ENCODE results near the gene SPPL2A. TPM values are rescaled to one million over a fixed set of nuclear protein-coding genes. Genes with fewer than 3 reads are reported as not detected.

The SPPL2A gene
- total and polyA plus RNA-seq, 4 donors = 67.5 to 135 (median 93.2) TPM

DNA sequence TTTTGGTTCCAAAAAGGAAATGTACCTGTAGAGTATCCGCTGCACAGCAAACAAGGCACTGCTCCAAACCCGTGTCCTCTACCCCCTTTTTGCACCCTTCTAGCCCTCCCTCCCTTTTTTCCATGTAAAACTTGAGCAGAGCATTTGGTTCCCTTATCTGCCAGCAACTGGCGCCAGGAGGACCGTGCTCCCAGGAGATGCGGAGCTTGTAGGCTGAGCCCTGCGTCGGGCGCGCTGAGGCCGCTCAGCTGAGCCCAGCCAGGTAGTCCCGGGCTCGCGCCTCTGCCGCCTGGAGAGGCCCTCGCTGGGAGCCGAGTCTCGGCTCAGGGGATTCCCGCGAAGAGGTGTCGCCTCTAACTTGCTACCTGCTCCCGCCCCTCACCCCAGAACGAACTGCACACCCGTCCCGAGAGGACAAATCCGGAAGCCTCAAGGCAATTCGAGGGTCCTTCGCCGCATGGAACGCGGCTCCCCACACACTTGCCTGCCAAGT lies 79.5 kb downstream of the SPPL2A start:
- peak; percentile 67 for DNase-seq (ENCODE audit: low spot score)
- Histone ChIP-seq H3K27ac (ENCODE audit: low read depth in 1 of 2, low read length in 2 of 2) (peak overlapping the region; percentile 97), H3K4me3 (ENCODE audit: low read depth in 1 of 3, low read length in 3 of 3) (peak overlapping the region; percentile 76 to 97 (median 93)), H3K27me3 (ENCODE audit: control insufficient read depth in 4 of 4, insufficient read depth in 4 of 4, low read length in 3 of 4) (no peaks in the 10 kb centered on the region), H3K4me1 (ENCODE audit: control insufficient read depth in 4 of 4, insufficient read depth in 4 of 4, low read length in 3 of 4) (peaks cover 6 to 51% (median 19%) of the 10 kb centered on the region in 4 donors), H3K36me3 (ENCODE audit: control insufficient read depth in 4 of 4, insufficient read depth in 3 of 4, low read depth in 1 of 4, low read length in 3 of 4) (no peaks in the 10 kb centered on the region), H3K9ac (ENCODE audit: low read depth in 1 of 2, low read length in 2 of 2) (peak overlapping the region; percentile 73 to 81), H3K9me3 (ENCODE audit: control insufficient read depth in 4 of 4, low read length in 3 of 4) (no peaks in the 10 kb centered on the region)
- under 1% methylated on average over 30 of the region's 30 CpGs for WGBS
- peak; percentile 33 for TF ChIP-seq TAF1 (conservative IDR thresholded peaks at IDR 0.05)
- TF ChIP-seq RXRA (IDR thresholded peaks at IDR 0.05) = peak; percentile 1 to 3
- no peak for TF ChIP-seq JUND (IDR thresholded peaks at IDR 0.05)

DNA sequence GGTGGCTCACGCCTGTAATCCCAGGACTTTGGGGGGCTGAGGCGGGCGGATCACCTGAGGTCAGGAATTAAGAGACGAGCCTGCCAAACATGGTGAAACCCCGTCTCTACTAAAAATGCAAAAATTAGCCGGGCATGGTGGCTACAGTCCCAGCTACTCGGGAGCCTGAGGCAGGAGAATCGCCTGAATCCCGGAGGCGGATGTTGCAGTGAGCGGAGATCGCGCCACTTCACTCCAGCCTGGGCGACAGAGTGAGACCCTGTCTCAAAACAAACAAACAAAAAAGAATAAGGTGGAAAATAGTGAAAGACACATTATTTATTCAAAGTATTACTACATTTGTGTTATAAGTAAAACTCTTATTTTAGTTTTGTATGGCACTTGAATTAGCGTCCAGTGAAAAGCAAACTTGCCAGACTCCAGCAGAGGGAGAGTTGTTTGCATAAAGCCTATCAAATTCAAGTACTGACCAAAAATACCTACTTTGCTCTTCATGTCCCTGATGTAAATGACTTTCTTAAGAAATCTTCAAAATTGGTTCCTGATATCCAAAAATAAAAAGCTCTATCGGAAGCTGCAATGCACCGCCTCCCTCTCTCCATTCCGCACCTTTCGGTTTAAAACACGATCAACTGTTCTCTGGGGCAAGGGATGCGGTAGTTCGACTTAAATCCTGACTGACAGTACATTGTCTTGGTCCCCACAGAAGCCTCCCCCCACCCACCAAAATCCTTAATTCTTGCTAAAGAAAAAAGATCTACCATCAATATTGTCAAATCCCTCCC lies 80.1 kb downstream of the SPPL2A start:
- no peak for TF ChIP-seq RXRA (IDR thresholded peaks at IDR 0.05)
- TF ChIP-seq, protein P1, sequence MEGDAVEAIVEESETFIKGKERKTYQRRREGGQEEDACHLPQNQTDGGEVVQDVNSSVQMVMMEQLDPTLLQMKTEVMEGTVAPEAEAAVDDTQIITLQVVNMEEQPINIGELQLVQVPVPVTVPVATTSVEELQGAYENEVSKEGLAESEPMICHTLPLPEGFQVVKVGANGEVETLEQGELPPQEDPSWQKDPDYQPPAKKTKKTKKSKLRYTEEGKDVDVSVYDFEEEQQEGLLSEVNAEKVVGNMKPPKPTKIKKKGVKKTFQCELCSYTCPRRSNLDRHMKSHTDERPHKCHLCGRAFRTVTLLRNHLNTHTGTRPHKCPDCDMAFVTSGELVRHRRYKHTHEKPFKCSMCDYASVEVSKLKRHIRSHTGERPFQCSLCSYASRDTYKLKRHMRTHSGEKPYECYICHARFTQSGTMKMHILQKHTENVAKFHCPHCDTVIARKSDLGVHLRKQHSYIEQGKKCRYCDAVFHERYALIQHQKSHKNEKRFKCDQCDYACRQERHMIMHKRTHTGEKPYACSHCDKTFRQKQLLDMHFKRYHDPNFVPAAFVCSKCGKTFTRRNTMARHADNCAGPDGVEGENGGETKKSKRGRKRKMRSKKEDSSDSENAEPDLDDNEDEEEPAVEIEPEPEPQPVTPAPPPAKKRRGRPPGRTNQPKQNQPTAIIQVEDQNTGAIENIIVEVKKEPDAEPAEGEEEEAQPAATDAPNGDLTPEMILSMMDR (IDR thresholded peaks at IDR 0.05; ENCODE audit: low read depth, low read length, missing input control) = peak; percentile 15
- peak in 1 of 2 donors; percentile 17 for TF ChIP-seq RAD21 (IDR thresholded peaks at IDR 0.05)
- no peak for TF ChIP-seq JUND (IDR thresholded peaks at IDR 0.05)
- TF ChIP-seq TAF1 (conservative IDR thresholded peaks at IDR 0.05) = no peak
- DNase-seq (ENCODE audit: low spot score) = no peak
- no peaks in the 10 kb centered on the region for H3K36me3 ChIP-seq (ENCODE audit: control insufficient read depth in 4 of 4, insufficient read depth in 3 of 4, low read depth in 1 of 4, low read length in 3 of 4)
- H3K27me3 ChIP-seq (ENCODE audit: control insufficient read depth in 4 of 4, insufficient read depth in 4 of 4, low read length in 3 of 4) = no peaks in the 10 kb centered on the region
- peak overlapping the region; percentile 73 to 81 for H3K9ac ChIP-seq (ENCODE audit: low read depth in 1 of 2, low read length in 2 of 2)
- peak overlapping the region; percentile 97 for H3K27ac ChIP-seq (ENCODE audit: low read depth in 1 of 2, low read length in 2 of 2)
- H3K9me3 ChIP-seq (ENCODE audit: control insufficient read depth in 4 of 4, low read length in 3 of 4) = no peaks in the 10 kb centered on the region
- H3K4me3 ChIP-seq (ENCODE audit: low read depth in 1 of 3, low read length in 3 of 3) = peak overlapping the region; percentile 76 to 97 (median 93)
- peaks cover 6 to 51% (median 19%) of the 10 kb centered on the region in 4 donors for H3K4me1 ChIP-seq (ENCODE audit: control insufficient read depth in 4 of 4, insufficient read depth in 4 of 4, low read length in 3 of 4)
- WGBS = 48% methylated on average over 22 of the region's 22 CpGs

DNA sequence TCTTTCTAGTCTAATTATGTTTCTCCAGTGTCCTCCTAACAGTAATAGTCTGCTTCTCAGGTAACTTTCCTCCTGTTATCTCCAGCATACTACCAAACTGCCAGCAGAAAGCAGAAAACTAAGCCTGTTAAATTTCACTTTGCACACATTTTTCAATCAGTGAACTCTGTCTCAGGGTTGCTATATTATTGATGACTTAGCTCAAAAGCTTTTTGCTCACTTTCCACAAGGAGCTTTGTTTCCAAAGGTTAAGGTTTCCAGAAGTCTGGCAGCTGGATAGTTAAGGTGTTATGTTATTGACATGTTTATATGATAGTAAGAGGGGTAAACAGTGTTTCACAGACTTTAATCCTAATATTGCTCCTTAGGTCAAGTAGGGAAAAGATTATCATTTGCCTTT lies 84.0 kb downstream of the SPPL2A start:
- Histone ChIP-seq H3K36me3 (ENCODE audit: control insufficient read depth in 4 of 4, insufficient read depth in 3 of 4, low read depth in 1 of 4, low read length in 3 of 4) (no peaks in the 10 kb centered on the region), H3K27me3 (ENCODE audit: control insufficient read depth in 4 of 4, insufficient read depth in 4 of 4, low read length in 3 of 4) (no peaks in the 10 kb centered on the region), H3K4me3 (ENCODE audit: low read depth in 1 of 3, low read length in 3 of 3) (no peak overlapping the region), H3K27ac (ENCODE audit: low read depth in 1 of 2, low read length in 2 of 2) (no peak overlapping the region), H3K4me1 (ENCODE audit: control insufficient read depth in 4 of 4, insufficient read depth in 4 of 4, low read length in 3 of 4) (peaks cover 18 to 55% (median 24%) of the 10 kb centered on the region in 4 donors), H3K9me3 (ENCODE audit: control insufficient read depth in 4 of 4, low read length in 3 of 4) (no peaks in the 10 kb centered on the region), H3K9ac (ENCODE audit: low read depth in 1 of 2, low read length in 2 of 2) (no peak overlapping the region)
- TF ChIP-seq RXRA (IDR thresholded peaks at IDR 0.05) = no peak
- TF ChIP-seq HNF4G (IDR thresholded peaks at IDR 0.05) = no peak
- TF ChIP-seq NR2F2 (IDR thresholded peaks at IDR 0.05) = no peak
- no peak for TF ChIP-seq SP1 (IDR thresholded peaks at IDR 0.05)
- DNase-seq (ENCODE audit: low spot score) = no peak

DNA sequence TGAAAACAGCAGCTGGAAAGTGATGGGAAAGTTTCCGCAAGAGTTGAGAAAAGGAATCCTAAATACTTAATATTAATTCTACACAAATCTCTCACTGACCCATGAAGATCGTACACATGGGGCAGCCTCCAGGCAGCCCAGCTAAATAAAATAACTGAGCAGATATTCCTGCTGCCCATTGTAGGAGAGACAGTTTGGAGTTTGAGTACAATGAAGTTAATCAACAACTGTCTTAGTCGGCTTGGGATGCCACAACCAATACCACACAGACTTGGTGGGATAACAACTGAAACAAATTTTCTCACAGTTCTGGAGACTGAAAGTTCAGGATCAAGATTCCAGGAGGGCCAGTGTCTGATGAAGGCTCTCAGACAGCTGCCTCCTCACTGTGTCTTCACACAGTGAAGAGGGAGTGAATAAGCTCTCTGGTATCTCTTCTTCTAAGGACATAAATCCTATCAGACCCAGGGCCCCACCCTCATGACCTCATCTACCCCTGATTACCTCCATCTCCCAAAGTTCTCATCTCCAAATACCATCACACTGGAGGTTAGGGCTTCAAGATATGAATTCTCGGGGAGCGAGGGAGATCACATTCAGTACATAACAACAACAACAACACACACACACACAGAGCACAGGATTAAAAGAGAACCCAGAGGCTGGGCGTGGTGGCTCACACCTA lies 88.6 kb downstream of the SPPL2A start:
- Histone ChIP-seq H3K4me3 (ENCODE audit: low read depth in 1 of 3, low read length in 3 of 3) (no peak overlapping the region), H3K9ac (ENCODE audit: low read depth in 1 of 2, low read length in 2 of 2) (no peak overlapping the region), H3K27ac (ENCODE audit: low read depth in 1 of 2, low read length in 2 of 2) (peak overlapping the region in 1 of 2 donors; percentile 18), H3K4me1 (ENCODE audit: control insufficient read depth in 4 of 4, insufficient read depth in 4 of 4, low read length in 3 of 4) (peaks cover 14 to 37% (median 21%) of the 10 kb centered on the region in 4 donors), H3K36me3 (ENCODE audit: control insufficient read depth in 4 of 4, insufficient read depth in 3 of 4, low read depth in 1 of 4, low read length in 3 of 4) (no peaks in the 10 kb centered on the region), H3K9me3 (ENCODE audit: control insufficient read depth in 4 of 4, low read length in 3 of 4) (no peaks in the 10 kb centered on the region), H3K27me3 (ENCODE audit: control insufficient read depth in 4 of 4, insufficient read depth in 4 of 4, low read length in 3 of 4) (no peaks in the 10 kb centered on the region)
- no peak for DNase-seq (ENCODE audit: low spot score)
- 75% methylated on average over 6 of the region's 6 CpGs for WGBS
- TF ChIP-seq, protein P2, sequence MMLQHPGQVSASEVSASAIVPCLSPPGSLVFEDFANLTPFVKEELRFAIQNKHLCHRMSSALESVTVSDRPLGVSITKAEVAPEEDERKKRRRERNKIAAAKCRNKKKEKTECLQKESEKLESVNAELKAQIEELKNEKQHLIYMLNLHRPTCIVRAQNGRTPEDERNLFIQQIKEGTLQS (IDR thresholded peaks at IDR 0.05) = no peak
- no peak for TF ChIP-seq EGR1 (IDR thresholded peaks at IDR 0.05; ENCODE audit: low read depth in 2 of 2)
- TF ChIP-seq FOXA1 (IDR thresholded peaks at IDR 0.05) = no peak
- TF ChIP-seq YY1 (IDR thresholded peaks at IDR 0.05) = no peak
- TF ChIP-seq TAF1 (conservative IDR thresholded peaks at IDR 0.05) = no peak
- TF ChIP-seq HNF4G (IDR thresholded peaks at IDR 0.05) = no peak
- no peak for TF ChIP-seq SP1 (IDR thresholded peaks at IDR 0.05)
- TF ChIP-seq, protein P3, sequence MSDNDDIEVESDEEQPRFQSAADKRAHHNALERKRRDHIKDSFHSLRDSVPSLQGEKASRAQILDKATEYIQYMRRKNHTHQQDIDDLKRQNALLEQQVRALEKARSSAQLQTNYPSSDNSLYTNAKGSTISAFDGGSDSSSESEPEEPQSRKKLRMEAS (IDR thresholded peaks at IDR 0.05) = no peak
- no peak for TF ChIP-seq JUND (IDR thresholded peaks at IDR 0.05)
- TF ChIP-seq, protein P4, sequence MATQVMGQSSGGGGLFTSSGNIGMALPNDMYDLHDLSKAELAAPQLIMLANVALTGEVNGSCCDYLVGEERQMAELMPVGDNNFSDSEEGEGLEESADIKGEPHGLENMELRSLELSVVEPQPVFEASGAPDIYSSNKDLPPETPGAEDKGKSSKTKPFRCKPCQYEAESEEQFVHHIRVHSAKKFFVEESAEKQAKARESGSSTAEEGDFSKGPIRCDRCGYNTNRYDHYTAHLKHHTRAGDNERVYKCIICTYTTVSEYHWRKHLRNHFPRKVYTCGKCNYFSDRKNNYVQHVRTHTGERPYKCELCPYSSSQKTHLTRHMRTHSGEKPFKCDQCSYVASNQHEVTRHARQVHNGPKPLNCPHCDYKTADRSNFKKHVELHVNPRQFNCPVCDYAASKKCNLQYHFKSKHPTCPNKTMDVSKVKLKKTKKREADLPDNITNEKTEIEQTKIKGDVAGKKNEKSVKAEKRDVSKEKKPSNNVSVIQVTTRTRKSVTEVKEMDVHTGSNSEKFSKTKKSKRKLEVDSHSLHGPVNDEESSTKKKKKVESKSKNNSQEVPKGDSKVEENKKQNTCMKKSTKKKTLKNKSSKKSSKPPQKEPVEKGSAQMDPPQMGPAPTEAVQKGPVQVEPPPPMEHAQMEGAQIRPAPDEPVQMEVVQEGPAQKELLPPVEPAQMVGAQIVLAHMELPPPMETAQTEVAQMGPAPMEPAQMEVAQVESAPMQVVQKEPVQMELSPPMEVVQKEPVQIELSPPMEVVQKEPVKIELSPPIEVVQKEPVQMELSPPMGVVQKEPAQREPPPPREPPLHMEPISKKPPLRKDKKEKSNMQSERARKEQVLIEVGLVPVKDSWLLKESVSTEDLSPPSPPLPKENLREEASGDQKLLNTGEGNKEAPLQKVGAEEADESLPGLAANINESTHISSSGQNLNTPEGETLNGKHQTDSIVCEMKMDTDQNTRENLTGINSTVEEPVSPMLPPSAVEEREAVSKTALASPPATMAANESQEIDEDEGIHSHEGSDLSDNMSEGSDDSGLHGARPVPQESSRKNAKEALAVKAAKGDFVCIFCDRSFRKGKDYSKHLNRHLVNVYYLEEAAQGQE (IDR thresholded peaks at IDR 0.05) = no peak
- no peak for TF ChIP-seq GABPA (IDR thresholded peaks at IDR 0.05 in 1 of 2, conservative IDR thresholded peaks at IDR 0.05 in 1 of 2)
- TF ChIP-seq NR2F2 (IDR thresholded peaks at IDR 0.05) = no peak
- no peak for TF ChIP-seq FOXA2 (IDR thresholded peaks at IDR 0.05)

Data from liver (tissue), 9 donors.